Anterior cingulate cortex (tissue), 58 donors: ENCODE results near the gene ITGA4.

ENCODE experiments used
- DNase-seq, 58 donors: peaks; one replicate each; lab custom pipeline; 2025; lab: John Stamatoyannopoulos, UW

Gene ITGA4

DNA sequence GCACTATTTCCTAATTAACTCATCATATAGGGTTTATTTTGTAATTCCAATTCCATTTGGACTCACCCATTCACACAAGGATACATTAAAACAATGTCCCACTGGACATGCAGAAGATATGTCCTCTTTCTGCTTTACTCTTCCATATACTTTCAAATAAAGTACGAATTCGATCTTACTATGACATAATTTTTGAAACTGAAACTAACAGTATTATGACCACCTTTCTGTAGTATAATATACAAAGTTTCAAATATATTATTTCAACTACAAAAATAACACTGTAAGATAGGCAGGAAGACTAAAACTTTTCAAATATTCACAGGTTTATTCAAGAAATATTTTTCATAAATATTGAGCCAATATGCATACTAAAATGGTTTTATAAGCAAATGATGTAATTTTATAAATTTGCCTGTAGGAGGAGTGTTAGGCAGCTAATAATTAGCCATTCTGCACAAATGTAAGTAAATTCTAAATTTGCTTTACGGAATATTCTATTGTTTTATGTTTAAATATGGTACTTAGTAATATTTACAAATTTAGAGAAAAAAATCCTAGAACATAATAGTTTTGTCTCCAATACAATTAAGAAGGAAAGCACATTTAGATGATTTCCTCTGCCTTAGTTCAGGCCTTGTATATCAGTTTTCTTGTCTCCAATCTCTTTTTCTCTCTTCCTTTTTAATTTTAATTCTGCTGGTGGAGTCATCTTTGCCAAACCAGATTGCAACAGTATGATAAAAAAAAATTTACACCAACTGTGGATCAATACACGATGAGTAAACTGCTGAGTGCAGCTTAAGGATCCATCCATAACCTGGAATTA lies 113.9 kb downstream of the ITGA4 start:
- no peak for DNase-seq

DNA sequence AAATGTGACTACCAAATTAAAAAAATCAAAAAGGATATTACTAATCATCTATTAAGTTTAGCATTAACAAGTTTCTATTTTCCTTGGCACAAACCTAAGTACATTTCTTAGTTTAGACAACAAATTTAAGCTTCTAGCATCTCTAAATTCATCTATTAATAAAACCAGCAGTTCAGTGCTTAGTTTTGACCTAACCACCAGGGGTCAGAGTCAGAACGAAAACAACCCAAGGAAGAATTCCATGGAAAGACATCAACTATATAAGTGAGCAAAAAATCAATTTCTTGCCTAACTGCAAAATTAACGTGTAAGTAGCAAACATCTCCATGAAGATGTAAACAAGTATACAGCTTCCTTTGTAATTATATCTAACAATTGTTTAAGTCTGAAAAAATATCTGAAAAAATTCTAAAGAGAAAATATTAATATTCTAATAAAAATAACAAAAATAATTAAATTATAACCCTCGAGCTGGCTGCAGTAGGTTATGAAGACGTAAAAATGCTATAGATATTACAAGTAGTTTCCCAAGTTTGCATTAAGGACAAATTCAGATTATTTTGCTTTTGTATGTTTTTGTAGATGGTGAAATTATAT lies 116.1 kb downstream of the ITGA4 start:
- DNase-seq = no peak

DNA sequence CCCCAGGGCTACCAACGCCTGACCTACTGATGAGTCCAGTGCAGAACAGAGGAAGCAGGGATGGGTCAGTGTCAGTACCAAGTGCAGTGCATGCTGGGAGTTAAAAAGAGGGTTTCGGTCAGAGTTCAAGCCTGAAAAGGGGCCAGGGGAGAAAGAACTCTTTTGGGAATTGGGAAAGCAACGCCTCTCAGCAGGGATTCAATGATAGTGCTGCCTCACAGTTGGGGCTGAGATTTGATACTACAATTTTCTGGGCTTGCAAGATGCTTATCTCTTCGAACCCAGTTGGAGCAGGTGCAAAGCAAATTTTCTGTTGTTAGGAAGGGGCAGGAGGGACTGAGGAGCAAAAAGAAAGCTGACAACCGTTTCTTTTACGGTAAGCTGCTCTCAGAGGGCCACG lies 117.1 kb downstream of the ITGA4 start:
- DNase-seq = no peak

DNA sequence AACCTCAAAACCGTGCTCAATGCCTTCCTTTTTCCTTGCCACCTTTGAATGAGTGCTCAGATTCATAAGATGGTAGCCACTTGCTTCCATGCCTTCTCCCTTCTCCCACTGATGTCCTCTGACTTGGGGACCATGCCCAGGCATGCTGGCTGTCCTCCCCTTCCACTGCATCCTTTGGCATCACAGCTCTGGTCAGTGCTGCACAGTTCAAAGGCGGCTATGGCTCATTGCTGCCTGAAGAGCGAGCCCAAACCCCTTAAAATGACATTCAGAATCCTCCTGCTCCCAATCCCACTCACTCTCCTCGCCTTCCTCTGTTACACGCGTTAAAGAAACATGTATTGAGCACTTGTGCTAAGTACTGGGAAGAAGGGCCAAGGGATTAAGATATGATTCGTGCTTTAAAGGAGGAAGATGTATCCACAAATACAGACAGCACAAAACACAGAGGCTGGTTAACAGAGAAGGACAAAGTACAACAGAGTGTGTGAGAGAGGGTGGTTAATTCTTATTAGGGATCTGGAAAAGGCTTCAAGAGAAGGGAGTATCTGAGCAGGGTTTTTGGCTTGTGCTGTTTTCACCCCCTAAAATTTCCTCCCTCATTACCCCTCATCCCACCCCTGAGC lies 118.0 kb downstream of the ITGA4 start:
- no peak for DNase-seq

DNA sequence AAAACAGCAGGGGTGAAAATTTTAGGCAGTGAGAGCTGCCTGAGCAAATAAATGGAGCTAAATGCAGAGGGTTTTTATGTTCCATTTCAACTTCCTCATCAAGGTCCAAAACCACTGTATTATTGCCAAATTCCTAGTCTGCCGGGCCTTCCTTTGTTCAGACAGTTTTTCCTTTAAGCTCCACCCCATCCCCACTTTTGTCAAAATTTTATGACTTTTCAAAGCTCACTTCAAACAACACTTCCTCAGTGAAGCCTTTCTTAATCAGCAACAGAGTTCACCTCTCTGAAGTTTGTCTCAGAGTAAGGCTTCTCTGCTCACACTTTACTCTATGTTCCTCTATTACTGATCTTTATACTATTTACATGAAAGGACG lies 118.5 kb downstream of the ITGA4 start:
- no peak for DNase-seq

DNA sequence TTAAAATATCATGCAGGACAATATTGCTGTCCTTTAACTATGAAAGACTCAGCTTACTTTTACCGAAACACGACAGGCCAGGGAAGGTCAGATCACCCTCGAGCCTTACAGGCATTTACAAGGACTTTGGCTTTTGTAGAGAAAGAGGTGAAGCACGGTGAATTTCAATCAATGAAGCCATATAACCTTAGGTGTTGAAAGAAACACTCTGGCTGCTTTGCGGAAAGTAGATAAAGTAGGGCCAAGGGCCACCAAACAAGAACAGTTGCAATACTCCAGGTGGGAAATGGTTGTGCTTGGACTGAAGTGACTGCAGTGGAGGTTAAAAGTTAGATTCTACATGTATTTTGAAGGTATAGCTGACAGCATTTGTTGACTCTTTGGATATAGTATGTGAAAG lies 119.2 kb downstream of the ITGA4 start:
- DNase-seq = no peak

DNA sequence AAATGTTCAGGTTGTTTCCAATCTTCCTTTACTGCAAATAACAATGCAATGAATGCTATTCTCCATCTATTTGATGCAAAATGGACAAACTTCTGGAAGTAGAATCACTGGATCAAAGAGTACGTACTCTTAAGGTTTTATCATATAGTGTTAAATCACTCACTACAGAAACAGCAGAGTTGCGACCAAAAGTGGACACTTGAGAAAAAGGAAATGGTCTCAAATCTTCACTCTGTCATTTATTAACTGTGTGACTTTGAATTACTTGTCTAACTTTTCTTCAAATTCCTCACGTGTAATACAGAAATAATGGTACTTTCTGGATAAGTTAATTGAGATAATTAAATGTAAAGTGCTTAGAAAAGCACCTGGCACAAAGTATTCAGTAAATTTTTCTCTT lies 121.6 kb downstream of the ITGA4 start:
- DNase-seq = no peak

DNA sequence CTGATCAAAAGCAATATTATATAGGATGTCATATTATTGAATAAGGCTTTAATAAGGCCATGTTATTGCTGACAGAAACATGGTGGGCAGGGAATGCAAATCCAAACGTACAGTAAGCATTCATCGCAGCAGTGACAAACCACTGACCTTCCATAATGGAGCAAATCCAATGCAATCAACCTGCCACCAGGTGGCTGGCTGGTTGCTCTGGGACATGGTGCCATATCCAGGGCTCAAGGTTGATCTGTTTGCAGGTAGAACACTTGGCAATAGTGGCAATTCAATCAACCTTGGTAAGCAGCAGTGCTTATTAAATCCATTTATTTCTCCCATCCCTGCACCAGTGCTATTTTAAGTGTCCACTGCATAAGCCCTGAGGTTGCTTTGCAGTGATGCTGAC lies 124.3 kb downstream of the ITGA4 start:
- DNase-seq = no peak

DNA sequence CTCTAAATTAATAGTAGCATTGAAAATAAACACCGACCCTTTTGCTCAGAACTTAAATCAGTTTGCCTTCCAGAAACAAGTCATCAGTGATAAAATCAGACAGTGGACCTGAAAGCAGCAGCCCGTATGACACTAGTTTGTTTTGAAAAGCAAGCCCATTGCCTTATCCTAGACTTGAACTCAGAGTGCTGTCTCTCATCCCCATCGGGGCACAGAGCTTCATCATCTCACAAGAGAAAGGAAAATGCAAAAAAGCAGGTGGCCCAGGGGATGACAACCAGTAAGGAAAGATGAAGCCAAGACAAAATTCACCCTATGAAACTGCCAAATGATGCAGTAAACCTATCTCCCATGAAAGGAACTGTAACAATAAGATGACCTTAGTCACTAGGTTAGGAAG lies 128.5 kb downstream of the ITGA4 start:
- no peak for DNase-seq
